ENCODE measurements around the gene SLC1A1.
"Not testable (repeated sequence)": the region's sequence is repeated elsewhere in the genome, so short reads cannot be mapped to it uniquely, and the experiment has no call there.

The SLC1A1 gene

DNA sequence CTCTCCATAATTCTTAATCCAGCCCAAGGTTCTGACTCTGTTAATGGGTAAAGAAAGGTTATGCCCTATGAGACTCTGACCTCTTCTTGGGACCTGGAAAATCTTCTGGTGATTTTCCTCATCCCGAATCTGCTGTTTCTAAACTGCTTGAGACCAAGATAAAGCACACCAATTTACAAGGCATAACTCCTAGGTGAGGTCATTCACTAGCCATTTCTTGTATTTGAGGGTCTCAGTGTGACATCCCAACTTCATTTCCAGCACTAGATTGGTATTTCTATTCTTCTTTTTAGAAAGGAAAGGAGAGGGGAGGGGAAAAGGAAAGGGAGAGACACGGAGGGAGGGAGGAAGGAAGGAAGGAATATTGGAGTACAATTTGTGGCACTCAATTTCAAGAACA, 51.6 kb downstream of the SLC1A1 start:
- DNase-seq (ENCODE audit: low spot score), result no peak

DNA sequence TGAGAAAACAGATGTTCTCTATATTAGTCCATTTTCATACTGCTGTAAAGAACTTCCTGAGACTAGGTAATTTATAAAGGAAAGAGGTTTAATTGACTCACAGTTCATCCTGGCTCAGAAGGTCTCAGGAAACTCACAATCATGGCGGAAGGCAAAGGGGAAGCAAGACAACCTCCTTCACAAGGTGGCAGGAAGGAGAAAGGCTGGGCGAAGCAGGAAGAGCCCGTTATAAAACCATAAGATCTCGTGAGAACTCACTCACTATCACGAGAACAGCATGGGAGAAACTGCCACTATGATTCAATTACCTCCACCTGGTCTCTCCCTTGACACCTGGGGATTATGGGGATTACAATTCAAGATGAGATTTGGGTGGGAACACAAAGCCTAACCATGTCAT, 54.4 kb downstream of the SLC1A1 start:
- DNase-seq (ENCODE audit: low spot score), result not testable (repeated sequence)

DNA sequence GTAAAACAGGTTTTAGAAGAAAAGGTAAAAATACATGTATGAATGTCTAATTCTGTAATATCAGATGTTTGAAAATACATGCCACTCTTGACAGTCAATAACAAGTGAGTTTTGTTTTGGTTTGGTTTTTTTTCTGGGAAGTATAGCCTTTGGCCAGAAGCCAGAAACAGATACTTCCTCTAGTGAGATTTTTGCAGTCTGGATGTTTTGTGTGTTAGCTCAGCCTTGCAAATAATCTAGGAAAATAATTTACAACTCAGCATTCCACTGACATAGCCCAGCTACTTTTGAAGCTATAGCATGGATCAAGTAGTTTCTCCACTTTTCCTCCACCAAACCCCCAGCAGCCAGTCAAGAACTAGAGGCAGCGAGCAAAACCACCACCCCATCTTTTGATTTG, 56.7 kb downstream of the SLC1A1 start:
- peak; percentile 75 for DNase-seq (ENCODE audit: low spot score)

DNA sequence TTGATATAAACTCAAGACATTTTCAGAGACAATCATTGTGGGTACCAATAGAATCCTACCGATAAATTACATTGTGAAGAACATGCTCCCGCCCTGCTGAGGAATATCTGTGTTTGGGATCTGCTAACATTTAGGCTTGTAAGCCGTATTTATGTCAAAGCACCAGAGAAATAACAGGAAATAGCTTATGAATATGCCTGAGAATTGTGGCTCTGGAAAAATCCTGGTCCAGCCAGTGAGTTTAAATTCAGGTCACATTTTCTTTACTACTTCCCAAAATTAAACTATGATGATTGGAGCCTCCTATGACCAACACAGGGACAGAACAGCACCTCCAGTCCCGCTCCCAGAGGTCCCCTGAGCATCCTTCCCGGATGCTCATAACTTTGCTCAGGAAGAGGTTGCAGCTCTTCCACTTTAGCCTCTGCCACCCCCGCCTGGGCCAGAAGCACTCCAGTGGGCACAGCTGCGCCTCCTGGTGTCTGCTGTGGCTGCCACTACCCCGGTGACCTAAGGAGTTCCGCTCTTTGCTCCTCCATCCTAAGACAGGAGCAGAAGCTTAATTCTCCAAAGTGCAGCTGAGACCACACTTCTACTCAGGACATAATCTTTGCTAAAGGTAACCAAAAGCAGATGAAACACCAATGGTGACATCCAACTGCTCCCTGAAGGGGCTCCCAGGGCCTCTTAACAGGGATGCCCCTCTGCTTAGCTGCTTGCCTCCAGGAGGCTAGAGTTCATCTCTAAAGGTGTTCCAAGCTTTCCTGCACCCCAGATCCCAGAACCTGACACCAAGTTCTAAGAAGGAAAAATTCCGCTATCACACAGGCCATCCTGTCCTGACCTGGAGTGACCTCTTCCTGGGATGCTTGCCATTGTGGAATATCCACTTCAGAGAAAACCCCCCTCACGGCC, 58.8 kb downstream of the SLC1A1 start:
- DNase-seq (ENCODE audit: low spot score), result no peak

DNA sequence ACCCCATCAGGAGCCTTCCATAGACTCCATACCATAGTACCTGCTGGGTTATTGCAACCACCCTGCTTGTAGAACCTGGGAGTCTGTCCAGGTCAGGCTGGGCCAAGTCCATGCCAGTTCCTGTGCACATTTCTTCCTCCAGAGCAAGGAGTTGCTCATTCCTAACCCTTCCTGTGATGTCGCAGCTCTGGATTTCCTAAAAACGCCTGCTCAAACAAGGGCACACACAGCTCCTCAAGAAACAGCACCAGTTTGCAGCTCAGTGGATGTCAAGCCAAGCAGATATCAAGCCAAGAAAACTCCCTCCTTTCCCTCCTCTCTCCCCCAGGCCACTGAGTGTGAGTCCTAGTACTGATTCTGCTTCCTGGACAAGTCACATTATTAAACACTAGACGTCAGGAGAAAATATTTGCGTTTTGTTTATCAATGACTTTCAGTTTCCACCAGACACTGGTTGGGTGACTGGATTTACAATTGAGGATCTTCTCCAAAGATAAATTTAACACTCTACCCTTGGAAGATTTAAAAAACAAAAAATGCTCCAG, 59.6 kb downstream of the SLC1A1 start:
- DNase-seq (ENCODE audit: low spot score), result peak; percentile 42

DNA sequence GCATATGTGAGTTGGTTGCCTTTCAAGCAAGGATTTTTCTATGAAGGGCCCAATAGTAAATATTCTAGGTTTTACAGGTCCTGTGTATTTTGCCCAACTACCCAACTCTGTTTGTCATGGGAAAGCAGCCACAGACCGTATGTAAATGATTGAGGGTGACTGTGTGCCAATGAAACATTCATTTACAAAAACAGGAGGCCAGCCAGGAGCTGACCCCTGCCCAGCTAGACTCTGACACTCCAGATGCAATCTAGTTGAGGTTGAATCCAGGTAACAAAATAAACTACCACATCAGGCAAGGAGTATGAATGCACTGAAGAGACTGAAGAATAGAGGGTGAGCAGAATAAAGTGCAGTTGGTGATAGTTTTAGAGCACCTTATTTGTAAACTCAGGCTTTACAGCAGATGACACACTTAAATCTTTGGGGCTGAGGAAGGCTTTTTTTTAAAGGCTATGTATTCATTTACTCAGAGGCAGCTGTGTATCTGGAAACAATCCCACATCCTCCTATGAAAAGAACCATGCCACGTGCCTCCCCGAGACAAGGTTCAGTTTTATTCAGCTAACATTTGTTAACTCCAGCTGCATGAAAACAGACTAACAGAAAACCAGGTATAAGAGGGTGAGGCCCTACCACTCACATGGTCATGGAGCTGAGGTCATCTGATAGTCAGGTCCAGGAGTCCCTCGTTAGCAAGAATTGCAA, 60.7 kb downstream of the SLC1A1 start:
- DNase-seq (ENCODE audit: low spot score), result peak; percentile 32

DNA sequence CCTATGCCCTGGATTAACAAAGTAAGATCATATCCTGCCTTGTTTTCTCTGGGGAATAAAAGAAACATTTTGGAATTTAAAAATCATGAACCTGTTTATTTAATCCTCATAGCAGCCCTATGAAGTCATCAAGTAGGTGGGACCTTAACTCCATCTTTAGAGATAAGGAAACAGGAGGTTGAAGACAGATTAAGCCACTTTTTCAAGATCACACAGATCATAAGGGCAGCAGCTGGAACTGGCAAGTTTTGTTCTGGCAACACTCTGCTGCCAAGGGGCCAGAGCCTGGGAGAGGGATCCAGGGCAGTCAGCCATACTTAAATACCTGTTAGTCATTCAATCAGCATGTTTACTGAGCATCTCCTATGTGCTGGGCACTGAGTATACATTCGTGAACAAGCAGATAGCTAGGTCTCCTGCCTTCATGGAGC, 63.7 kb downstream of the SLC1A1 start:
- peak; percentile 58 for DNase-seq (ENCODE audit: low spot score)

DNA sequence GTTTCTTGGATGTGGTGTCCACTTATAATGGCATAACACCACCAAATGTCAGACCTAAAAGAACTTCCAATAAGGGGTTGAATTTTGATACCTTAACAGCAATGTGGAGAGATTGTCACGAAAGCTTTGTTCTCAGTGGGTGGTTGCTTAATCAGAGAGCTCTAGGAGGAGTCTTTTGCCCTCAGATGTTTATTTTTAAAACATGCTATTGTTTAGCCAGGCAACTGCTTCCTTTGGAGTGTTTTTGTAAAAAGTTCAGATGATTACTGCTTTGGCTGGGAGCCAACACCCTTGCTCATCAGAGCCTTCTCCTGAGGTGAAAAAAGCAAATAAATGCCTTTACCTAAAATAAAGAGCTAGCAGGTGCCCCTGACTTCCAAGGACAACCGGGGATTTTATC, 65.0 kb downstream of the SLC1A1 start:
- DNase-seq (ENCODE audit: low spot score), result peak; percentile 51

DNA sequence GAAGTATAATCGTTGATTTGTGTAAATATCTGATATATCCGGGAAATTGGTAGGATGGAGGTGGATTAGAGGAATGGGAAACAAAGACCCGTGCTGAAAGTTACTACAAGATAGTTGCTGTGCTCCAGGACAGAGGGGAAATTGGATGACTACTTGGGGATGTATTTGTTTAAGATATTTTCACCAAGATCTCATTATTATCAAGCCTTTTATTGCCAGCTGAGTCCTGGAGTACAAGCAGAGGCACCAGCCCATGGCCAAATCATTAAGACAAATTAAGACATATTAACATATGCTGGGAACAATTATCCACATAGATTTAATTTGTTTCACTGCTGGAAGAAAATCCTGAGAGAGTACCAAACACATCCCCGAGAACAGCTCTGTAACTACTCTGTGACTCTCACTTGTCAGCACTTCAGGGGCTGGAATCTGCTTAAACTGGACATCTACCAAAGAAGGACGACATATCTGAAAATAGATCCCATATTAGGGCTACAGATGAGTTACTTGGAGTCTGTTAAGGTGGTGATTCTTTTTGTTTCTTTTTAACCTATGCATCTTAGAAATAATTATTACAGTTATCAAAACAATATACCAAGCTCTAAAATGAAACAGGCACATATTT, 68.2 kb downstream of the SLC1A1 start:
- DNase-seq (ENCODE audit: low spot score), result no peak

DNA sequence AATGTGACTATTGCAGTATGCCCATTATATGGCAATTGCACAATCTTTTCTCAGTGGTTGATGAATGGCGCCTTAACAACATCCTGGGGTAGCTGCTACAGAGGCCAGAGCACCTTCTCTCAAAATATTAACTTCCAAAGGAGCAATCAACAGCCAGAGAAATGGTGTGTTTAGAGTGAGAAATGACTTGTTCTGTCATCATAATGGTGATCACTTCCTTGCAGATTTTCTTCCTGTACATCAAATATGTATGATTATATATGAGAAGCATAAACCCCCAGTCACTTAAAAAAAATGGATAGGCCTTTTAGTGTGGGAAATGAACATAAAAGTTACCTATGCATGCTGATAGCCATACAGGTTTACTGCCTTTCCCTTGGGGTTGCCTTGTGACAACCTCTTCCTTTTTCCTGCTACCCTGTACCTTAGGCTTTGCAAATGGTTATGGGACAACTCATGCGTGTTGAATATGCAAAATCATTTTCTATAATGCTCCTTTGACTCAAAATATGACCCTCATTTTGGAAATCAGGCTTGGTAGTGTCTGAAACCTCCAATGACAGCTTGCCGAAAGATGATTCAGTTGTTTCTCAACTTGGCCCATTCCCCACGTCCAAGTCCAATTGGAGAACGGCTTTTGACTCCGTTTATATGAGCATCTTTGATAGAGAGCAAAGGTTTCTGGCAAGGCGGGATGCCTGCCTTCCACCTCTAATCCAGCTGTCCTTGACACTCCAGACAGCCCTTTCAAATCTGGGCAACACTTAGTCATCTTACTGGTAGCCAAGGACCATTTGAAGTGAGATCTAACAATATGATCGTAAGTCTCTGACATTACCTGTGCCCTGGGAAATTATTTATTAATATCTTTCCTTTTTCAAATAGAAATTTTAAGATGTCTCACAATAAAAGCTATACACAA, 69.3 kb downstream of the SLC1A1 start:
- DNase-seq (ENCODE audit: low spot score), result no peak

DNA sequence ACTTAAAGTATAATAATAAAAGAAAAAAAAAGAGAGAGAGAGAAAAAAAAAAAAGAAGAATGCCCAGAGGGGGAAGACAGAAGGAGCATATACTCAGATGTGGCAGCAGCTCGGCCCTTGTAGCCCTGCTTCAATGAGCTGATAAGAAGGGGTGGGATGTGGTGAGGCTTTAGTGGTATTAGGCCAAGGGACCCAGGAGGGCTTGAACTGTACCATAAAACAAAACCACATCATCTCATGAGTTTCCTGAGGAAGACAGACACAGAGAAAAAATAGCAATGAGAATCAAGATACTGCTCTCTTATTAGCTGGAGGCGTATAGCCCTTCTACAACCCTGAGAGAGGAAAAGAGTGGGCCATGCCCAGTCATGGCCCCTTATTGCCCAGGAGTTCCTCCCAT, 72.8 kb downstream of the SLC1A1 start:
- DNase-seq (ENCODE audit: low spot score), result no peak

DNA sequence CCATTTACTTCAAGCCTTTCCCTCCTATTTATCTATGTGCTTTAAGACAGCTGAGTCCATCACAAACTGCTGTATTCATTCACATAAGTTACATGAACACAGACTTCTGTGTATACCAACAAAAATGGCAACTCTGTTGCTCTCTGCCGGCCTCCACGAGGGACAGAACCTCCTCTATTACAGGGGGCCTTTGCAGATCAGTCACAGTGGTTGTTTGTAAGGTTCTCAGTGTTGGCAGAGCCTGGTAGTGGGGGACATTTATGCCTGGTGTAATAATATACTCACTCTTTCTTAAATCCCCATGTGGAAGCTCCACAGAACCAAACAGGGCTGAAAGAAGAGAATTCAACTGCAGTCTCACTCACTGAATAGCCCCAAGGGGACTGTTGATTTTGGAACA, 76.5 kb downstream of the SLC1A1 start:
- DNase-seq (ENCODE audit: low spot score), result no peak

DNA sequence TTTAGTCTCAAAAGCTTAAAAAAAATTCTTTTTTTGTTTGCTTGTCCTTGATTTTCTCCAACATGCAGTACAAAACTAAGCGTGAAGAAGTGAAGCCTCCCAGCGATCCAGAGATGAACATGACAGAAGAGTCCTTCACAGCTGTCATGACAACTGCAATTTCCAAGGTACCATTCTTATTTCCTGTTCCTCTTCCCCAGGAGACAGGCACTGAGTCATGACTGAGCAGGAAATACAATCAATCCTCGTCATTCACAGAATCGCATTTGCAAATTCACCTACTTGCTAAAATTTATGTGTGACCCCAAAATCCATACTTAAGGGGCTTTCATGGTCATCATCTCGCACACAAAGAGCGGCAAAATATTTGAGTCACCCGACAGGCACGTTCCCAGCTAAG, 77.3 kb downstream of the SLC1A1 start:
- DNase-seq (ENCODE audit: low spot score), result no peak

DNA sequence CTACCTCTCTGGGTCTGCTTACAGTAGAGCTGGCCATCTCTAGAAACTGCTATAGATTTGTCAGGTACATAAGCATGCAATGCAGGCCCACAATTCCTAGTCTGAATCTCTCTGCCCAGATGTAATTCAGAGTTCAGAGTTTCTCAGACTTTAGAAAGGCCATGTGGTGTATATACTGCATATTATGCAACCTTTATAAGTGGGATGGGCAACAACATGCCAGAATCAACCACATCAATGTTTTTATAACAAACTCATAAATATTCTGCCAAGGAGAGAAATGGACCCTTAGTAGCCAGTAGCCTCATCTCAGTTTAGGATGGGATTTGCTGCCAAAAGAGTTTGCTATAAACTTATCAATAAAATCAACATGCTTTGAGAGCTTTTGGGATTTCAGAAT, 78.8 kb downstream of the SLC1A1 start:
- DNase-seq (ENCODE audit: low spot score), result no peak

DNA sequence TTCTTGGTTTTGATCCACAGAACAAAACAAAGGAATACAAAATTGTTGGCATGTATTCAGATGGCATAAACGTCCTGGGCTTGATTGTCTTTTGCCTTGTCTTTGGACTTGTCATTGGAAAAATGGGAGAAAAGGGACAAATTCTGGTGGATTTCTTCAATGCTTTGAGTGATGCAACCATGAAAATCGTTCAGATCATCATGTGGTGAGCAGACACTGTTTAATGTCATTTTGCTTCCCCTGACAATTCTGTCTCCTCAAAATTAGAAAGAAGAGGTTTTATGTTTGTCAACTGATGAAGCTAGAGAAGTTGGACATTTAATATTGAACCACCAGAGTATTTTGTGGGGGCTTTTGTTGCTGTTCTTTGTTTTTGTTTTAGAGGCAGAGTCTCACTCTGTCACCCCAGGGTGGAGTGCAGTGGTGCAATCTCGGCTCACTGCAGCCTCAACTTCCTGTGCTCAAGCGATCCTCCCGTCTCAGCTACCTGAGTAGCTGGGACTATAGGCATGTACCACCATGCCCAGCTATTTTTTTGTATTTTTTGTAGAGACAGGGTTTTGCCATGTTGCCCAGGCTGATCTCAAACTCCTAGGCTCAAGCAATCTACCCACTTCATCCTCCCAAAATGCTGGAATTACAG, 82.0 kb downstream of the SLC1A1 start:
- no peak for DNase-seq (ENCODE audit: low spot score)

DNA sequence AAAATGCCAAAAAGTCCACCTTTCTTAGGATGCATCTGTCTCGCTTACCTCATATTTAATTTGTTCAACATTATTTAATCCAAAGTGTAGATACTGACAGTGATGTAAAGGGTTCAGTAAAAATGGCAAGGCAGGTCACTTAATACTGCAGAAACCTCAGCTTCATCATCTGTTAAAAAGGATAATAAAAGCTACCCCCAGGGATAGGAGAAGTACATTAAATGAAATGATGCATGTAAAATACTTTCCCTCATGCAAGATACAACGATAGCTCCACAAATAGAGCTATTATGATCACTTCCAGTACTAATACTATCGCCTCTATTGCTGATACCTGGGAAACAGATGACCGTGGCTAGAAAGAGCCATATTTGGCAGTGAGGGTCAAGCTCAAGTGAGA, 82.9 kb downstream of the SLC1A1 start:
- no peak for DNase-seq (ENCODE audit: low spot score)

DNA sequence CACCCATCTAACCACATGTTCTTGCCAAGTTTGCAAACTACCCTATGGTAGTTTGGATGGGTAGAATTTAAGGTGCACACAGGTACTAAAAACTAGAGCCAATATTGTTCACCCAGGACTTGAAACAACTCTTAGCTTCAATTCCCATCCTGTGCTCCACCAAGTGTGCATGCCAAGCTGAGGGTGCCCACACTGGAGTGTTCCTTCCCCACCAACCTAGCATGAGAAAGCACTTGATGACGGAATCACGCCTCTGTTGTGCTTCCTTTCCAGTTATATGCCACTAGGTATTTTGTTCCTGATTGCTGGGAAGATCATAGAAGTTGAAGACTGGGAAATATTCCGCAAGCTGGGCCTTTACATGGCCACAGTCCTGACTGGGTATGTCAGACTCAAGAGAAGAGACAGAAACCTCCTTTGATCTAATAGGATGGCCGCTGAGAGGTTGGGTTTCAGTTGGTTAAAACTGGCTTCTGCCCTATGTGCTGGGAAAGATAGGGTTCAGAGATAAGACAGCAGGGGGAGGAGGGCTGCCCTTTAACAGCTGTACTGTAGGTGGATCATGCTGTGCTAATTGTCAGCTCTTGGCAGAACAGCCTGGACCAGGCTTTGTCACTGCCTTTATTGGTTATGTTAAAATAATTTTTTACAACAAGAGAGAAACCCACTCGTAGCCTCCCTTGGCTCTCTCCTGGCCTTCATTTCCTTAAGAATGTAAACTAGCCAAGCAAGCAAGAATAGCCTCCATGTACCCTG, 83.5 kb downstream of the SLC1A1 start:
- DNase-seq (ENCODE audit: low spot score), result no peak

DNA sequence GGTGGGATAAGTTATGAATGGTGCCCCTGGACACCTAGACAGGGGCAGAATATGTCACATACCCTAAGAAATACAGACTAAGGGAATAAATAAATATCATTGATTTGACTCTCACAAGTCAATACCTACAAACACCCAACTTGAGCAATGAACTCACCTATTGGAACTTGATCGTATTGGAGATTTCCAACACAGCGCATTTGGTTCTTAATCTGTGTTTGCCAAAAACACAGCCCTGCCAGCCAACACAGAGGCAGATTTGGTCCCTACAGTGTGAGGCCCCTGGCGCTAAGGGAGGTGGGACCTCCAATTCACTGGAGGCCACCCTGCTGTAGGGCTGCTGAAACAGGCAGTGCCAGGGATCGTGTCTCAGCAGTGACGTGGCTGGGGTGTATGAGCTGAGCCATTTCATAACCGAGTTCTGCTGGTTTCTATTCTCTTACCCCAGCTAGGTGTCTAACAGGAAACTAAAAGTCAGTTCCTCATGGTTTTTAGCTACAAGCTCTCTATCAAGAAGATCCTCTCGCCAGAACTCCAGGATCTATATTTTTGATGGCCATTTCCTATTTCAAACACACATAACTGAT, 84.5 kb downstream of the SLC1A1 start:
- no peak for DNase-seq (ENCODE audit: low spot score)

DNA sequence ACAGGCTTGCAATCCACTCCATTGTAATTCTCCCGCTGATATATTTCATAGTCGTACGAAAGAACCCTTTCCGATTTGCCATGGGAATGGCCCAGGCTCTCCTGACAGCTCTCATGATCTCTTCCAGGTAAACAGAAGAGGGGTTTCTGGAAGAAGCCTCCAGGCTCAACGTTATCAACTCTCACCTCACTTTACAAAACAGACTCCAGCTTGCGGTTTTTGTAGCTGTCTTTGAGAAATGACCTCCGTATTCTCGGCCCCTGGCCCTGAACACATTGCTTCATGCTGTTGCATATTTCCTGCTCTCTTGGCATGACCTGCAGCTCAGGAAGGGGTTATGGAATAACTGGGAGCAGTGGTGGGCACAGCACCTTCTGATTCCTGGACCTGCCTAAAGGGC, 85.7 kb downstream of the SLC1A1 start:
- no peak for DNase-seq (ENCODE audit: low spot score)

DNA sequence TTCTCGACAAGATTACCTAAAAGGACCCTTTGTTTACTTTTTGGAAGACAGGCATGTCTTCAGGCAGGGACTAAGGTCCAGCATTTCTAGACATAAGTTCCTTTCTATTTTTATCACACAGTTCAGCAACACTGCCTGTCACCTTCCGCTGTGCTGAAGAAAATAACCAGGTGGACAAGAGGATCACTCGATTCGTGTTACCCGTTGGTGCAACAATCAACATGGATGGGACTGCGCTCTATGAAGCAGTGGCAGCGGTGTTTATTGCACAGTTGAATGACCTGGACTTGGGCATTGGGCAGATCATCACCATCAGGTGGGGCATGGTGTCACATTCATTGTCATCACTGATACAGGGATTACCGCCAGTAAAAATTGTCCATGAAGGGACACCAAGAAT, 86.2 kb downstream of the SLC1A1 start:
- no peak for DNase-seq (ENCODE audit: low spot score)
